ENCODE data around the gene SLC38A1.
"Not testable (repeated sequence)": the region's sequence is repeated elsewhere in the genome, so short reads cannot be mapped to it uniquely, and the experiment has no call there.

The SLC38A1 gene

GRCh38 chr12:46268583-46269428 is at the start of gene SLC38A1:
Gene SLC38A1, minus strand, starts transcription at chr12:46269043. Its CDS starts 29,243 bp downstream, at chr12:46239800.
- DNase-seq, result peak; percentile 91

- no peak for DNase-seq
These were observed 49.2 kb upstream of the SLC38A1 start for GRCh38 chr12:46318037-46318436.

- DNase-seq, result no peak
These were observed 35.2 kb upstream of the SLC38A1 start for GRCh38 chr12:46304070-46304469.

GRCh38 chr12:46303039-46303666 is 34.3 kb upstream of the SLC38A1 start:
- DNase-seq, result peak; percentile 49

- DNase-seq, result no peak
These were observed 32.1 kb upstream of the SLC38A1 start for GRCh38 chr12:46300910-46301309.

GRCh38 chr12:46299851-46300250 is 31.0 kb upstream of the SLC38A1 start:
- DNase-seq, result no peak

- no peak for DNase-seq
These were observed 29.4 kb upstream of the SLC38A1 start for GRCh38 chr12:46298261-46298660.

- DNase-seq, result no peak
These were observed 28.0 kb upstream of the SLC38A1 start for GRCh38 chr12:46296822-46297221.

GRCh38 chr12:46292754-46293402 is 24.0 kb upstream of the SLC38A1 start:
- no peak for DNase-seq

GRCh38 chr12:46291953-46292352 is 23.1 kb upstream of the SLC38A1 start:
- DNase-seq, result not testable (repeated sequence)

- not testable (repeated sequence) for DNase-seq
These were observed 16.3 kb upstream of the SLC38A1 start for GRCh38 chr12:46285177-46285576.

- DNase-seq, result no peak
These were observed 14.0 kb upstream of the SLC38A1 start for GRCh38 chr12:46282829-46283228.

- no peak for DNase-seq
These were observed 7.9 kb upstream of the SLC38A1 start for GRCh38 chr12:46276756-46277155.

GRCh38 chr12:46271863-46272262 is 3.0 kb upstream of the SLC38A1 start:
- DNase-seq, result no peak

- peak; percentile 72 for DNase-seq
These were observed 792 bp upstream of the SLC38A1 start for GRCh38 chr12:46269429-46270241.

- DNase-seq, result peak; percentile 41
These were observed 839 bp downstream of the SLC38A1 start for GRCh38 chr12:46267825-46268582.

GRCh38 chr12:46267575-46267824 is 1.3 kb downstream of the SLC38A1 start:
- no peak for DNase-seq

- DNase-seq, result peak; percentile 75
These were observed 1.8 kb downstream of the SLC38A1 start for GRCh38 chr12:46266869-46267574.

GRCh38 chr12:46266382-46266791 is 2.5 kb downstream of the SLC38A1 start:
- DNase-seq, result peak; percentile 38

GRCh38 chr12:46265734-46266133 is 3.1 kb downstream of the SLC38A1 start:
- no peak for DNase-seq

GRCh38 chr12:46265102-46265501 is 3.7 kb downstream of the SLC38A1 start:
- no peak for DNase-seq

GRCh38 chr12:46264057-46264456 is 4.8 kb downstream of the SLC38A1 start:
- no peak for DNase-seq

All from CD4-positive, alpha-beta T cell treated with Interleukin-15 for 1 hour (primary cell).